Subcutaneous abdominal adipose tissue (tissue), 5 donors: ENCODE results near the gene GPR153.

ENCODE experiments used
- H3K27ac ChIP-seq: one replicate; pipeline ENCODE4 v1.7.0; 2013; ENCODE audit warnings: low read depth, mild to moderate bottlenecking, inconsistent platforms, low read length, moderate library complexity
- H3K27me3 ChIP-seq, 5 donors: one replicate each; pipeline ENCODE4 v1.7.0; 2013; ENCODE audit warnings: low read length in 5 of 5, inconsistent platforms in 1 of 5; ENCODE audit not compliant: control insufficient read depth in 5 of 5, insufficient read depth in 4 of 5
- H3K36me3 ChIP-seq, 5 donors: one replicate each; pipeline ENCODE4 v1.7.0; 2013; ENCODE audit warnings: low read length in 5 of 5; ENCODE audit not compliant: control insufficient read depth in 5 of 5, insufficient read depth in 5 of 5
- H3K4me1 ChIP-seq, 5 donors: one replicate each; pipeline ENCODE4 v1.7.0; 2013; ENCODE audit warnings: low read length in 5 of 5, mild to moderate bottlenecking in 3 of 5, moderate library complexity in 1 of 5; ENCODE audit not compliant: control insufficient read depth in 5 of 5, insufficient read depth in 5 of 5
- H3K4me3 ChIP-seq, 5 donors: one replicate each; pipeline ENCODE4 v1.7.0; 2013; ENCODE audit warnings: low read length in 5 of 5, low read depth in 1 of 5
- H3K9ac ChIP-seq, 5 donors: one replicate each; pipeline ENCODE4 v1.7.0; 2013; ENCODE audit warnings: low read length in 5 of 5, mild to moderate bottlenecking in 4 of 5, moderate library complexity in 3 of 5
- H3K9me3 ChIP-seq, 5 donors: one replicate each; pipeline ENCODE4 v1.7.0; 2013; ENCODE audit warnings: low read length in 5 of 5; ENCODE audit not compliant: control insufficient read depth in 5 of 5
- donor health status: healthy.
- donor health status: healthy.
- donor health status: healthy.
- donor health status: healthy.
- donor health status: healthy.

The GPR153 gene

GRCh38 chr1:6279066-6279465, 18.2 kb upstream of the GPR153 start:
- H3K9ac ChIP-seq: no peak overlapping the region
- H3K27me3 ChIP-seq: no peaks in the 10 kb centered on the region
- H3K4me3 ChIP-seq: no peak overlapping the region
- H3K4me1 ChIP-seq: peaks cover 0 to 15% (median 10%) of the 10 kb centered on the region in 5 donors
- H3K9me3 ChIP-seq: no peaks in the 10 kb centered on the region
- H3K27ac ChIP-seq: no peak overlapping the region
- H3K36me3 ChIP-seq: no peaks in the 10 kb centered on the region

DNA sequence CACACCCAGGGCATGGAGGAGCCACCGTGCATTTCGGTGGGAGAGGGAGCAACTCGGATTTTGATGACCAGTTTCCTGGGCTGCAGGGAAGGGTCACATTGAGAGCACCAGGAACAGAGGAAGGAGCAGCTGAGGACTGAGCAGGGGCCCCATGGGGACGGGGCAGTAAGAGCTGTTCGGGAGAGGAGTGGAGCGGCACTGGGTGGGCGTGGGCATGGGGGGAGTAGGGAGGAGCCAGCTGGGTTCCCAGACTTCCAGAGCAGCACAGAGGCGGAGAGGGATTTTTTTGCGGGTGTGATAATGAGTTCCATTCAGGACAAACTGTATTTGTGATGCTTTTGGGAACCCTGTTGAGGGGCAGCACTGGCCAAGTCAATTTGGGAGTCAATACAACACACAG, 17.4 kb upstream of the GPR153 start:
- H3K36me3 ChIP-seq: no peaks in the 10 kb centered on the region
- H3K4me1 ChIP-seq: peaks cover 0 to 15% (median 10%) of the 10 kb centered on the region in 5 donors
- no peak overlapping the region for H3K4me3 ChIP-seq
- no peaks in the 10 kb centered on the region for H3K9me3 ChIP-seq
- H3K9ac ChIP-seq: no peak overlapping the region
- no peak overlapping the region for H3K27ac ChIP-seq
- H3K27me3 ChIP-seq: no peaks in the 10 kb centered on the region

- Histone ChIP-seq H3K27me3 (no peaks in the 10 kb centered on the region), H3K36me3 (no peaks in the 10 kb centered on the region), H3K4me3 (peak overlapping the region in 1 of 5 donors; percentile 18), H3K27ac (no peak overlapping the region), H3K9me3 (no peaks in the 10 kb centered on the region), H3K4me1 (peaks cover 0 to 15% (median 10%) of the 10 kb centered on the region in 5 donors), H3K9ac (no peak overlapping the region)
Observed at GRCh38 chr1:6276811-6277555, 16.1 kb upstream of the GPR153 start.

DNA sequence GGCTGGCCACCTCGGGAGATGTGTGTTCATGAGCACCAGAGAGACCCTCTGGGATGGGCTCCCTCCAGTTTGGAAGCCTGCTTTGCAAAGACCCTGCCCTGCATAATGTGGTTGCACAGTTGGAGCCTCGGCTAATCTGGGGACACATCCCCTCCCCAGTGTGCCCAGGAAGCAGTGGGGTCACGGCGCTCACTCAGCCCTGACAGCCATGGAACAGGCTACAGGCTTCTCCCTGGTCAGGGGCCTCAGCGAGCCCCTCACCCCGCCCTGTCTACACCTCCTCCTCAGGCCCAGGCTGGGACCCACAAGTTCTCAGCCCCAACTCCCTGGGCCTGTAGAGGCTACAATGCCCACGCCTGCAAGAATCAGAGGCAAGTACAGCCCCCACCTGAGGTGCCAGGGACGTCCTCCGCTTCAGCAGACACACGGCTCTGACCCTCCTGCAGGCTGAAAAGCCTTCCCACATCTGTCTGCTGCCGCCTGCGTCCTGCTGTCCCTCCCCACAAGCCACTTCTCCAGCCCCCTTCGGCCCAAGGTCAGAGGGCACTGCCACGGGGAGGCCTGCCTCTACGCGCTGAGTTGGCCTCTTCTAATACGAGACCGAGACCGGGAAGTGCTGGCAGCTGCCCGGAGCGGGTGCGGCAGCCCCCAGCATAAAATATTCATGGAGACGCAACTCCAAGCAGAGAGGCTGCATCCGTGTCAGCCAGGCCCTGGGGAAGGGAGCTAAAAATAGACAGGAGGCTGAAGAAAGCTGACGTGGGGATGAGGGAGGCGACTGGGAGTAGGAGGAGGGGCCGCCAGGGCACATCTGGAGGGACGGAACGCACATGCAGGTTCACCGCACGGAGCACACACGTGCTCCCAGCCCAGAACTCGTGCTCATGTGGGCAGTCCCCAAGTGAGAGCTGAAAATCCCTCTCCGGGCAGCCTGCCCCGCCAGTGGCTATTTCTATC, 15.2 kb upstream of the GPR153 start:
- no peaks in the 10 kb centered on the region for H3K9me3 ChIP-seq
- no peaks in the 10 kb centered on the region for H3K27me3 ChIP-seq
- no peak overlapping the region for H3K27ac ChIP-seq
- peak overlapping the region in 1 of 5 donors; percentile 18 for H3K4me3 ChIP-seq
- no peaks in the 10 kb centered on the region for H3K36me3 ChIP-seq
- peaks cover 0 to 15% (median 10%) of the 10 kb centered on the region in 5 donors for H3K4me1 ChIP-seq
- H3K9ac ChIP-seq: peak overlapping the region in 1 of 5 donors; percentile 26

DNA sequence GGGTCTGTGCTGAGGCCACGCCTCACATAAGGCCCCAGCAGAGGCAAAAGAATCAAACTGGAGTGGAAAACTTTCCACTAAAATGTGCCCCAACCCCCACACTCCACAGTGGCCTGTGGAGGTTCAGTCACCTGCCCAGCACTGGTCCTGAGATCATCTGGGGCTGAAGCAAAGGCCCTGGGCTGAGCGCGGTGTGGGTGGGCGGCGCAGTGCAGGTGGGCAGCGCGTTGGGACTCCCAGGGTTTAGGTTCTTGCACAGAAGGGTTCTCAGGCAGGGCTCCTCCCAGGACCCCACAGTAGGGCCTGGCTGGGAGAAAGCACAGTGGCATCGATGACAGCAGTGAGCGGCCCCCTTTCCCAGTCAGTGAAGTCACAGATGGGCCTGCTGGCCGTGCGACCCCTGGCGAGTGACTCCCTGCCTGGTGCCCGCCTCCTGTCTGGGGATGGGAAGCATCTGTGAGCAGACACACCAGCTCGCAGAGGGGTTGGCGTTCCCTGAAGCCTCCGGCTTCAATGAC, 13.8 kb upstream of the GPR153 start:
- no peaks in the 10 kb centered on the region for H3K9me3 ChIP-seq
- H3K27me3 ChIP-seq: no peaks in the 10 kb centered on the region
- H3K4me1 ChIP-seq: peaks cover 0 to 15% (median 10%) of the 10 kb centered on the region in 5 donors
- no peak overlapping the region for H3K27ac ChIP-seq
- no peak overlapping the region for H3K4me3 ChIP-seq
- H3K9ac ChIP-seq: no peak overlapping the region
- H3K36me3 ChIP-seq: no peaks in the 10 kb centered on the region

DNA sequence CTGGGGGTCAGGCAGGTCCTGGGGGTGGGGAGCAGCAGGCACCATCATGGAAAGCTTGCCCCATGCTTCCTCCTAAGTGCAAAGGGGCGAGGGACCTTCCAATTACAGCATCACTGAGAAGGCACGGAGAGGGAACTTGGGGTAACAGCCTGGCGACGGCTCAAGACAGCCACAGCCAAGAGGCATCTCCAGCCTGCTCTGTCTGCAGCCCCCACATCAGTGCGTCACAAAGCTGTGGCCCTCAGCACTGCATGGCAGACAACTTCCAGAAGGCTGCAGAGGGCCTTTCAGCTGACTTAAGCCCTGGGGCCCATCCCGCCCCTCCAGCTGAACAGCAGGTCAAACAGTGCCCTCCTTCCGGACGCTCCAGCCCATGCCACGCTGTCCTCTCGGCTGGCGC, 13.2 kb upstream of the GPR153 start:
- no peak overlapping the region for H3K27ac ChIP-seq
- H3K36me3 ChIP-seq: no peaks in the 10 kb centered on the region
- no peak overlapping the region for H3K9ac ChIP-seq

GRCh38 chr1:6273380-6273891, 12.5 kb upstream of the GPR153 start:
- Histone ChIP-seq H3K9ac (no peak overlapping the region), H3K4me1 (peaks cover 0 to 15% (median 10%) of the 10 kb centered on the region in 5 donors), H3K9me3 (no peaks in the 10 kb centered on the region), H3K27me3 (peaks cover 0 to 2% (median 0%) of the 10 kb centered on the region in 5 donors), H3K4me3 (no peak overlapping the region), H3K36me3 (no peaks in the 10 kb centered on the region), H3K27ac (no peak overlapping the region)

More for the DNA sequence above, 13.2 kb upstream of the GPR153 start:
- Histone ChIP-seq H3K4me3 (no peak overlapping the region), H3K9me3 (no peaks in the 10 kb centered on the region), H3K4me1 (peaks cover 0 to 15% (median 10%) of the 10 kb centered on the region in 5 donors), H3K27me3 (no peaks in the 10 kb centered on the region)

GRCh38 chr1:6272868-6273267, 12.0 kb upstream of the GPR153 start:
- H3K36me3 ChIP-seq: no peaks in the 10 kb centered on the region
- H3K9me3 ChIP-seq: no peaks in the 10 kb centered on the region
- peaks cover 0 to 15% (median 10%) of the 10 kb centered on the region in 5 donors for H3K4me1 ChIP-seq
- no peak overlapping the region for H3K4me3 ChIP-seq
- H3K9ac ChIP-seq: no peak overlapping the region
- H3K27me3 ChIP-seq: peaks cover 0 to 2% (median 0%) of the 10 kb centered on the region in 5 donors
- H3K27ac ChIP-seq: no peak overlapping the region

- H3K9ac ChIP-seq: no peak overlapping the region
- H3K9me3 ChIP-seq: no peaks in the 10 kb centered on the region
- peaks cover 0 to 15% (median 10%) of the 10 kb centered on the region in 5 donors for H3K4me1 ChIP-seq
- no peaks in the 10 kb centered on the region for H3K36me3 ChIP-seq
- H3K27me3 ChIP-seq: peaks cover 0 to 2% (median 0%) of the 10 kb centered on the region in 5 donors
- no peak overlapping the region for H3K27ac ChIP-seq
- H3K4me3 ChIP-seq: no peak overlapping the region
Observed at GRCh38 chr1:6272452-6272851, 11.6 kb upstream of the GPR153 start.
